PC-9 (cell line): ENCODE results near the gene MPI.

ENCODE experiments used
- EZH2 ChIP-seq: fragments of 200-600 bp; sonication (generic); IDR thresholded peaks from 2 replicates; pipeline ENCODE4 v1.8.0; 2017; ENCODE audit warnings: antibody characterized with exemption, low read depth
- TF ChIP-seq, protein P1 (sequence below): fragments of 200-600 bp; sonication (generic); conservative IDR thresholded peaks from 2 replicates; pipeline ENCODE4 v1.6.1; 2017; ENCODE audit warnings: mixed run types, antibody characterized with exemption, mild to moderate bottlenecking, moderate library complexity

- TF ChIP-seq, protein P1, sequence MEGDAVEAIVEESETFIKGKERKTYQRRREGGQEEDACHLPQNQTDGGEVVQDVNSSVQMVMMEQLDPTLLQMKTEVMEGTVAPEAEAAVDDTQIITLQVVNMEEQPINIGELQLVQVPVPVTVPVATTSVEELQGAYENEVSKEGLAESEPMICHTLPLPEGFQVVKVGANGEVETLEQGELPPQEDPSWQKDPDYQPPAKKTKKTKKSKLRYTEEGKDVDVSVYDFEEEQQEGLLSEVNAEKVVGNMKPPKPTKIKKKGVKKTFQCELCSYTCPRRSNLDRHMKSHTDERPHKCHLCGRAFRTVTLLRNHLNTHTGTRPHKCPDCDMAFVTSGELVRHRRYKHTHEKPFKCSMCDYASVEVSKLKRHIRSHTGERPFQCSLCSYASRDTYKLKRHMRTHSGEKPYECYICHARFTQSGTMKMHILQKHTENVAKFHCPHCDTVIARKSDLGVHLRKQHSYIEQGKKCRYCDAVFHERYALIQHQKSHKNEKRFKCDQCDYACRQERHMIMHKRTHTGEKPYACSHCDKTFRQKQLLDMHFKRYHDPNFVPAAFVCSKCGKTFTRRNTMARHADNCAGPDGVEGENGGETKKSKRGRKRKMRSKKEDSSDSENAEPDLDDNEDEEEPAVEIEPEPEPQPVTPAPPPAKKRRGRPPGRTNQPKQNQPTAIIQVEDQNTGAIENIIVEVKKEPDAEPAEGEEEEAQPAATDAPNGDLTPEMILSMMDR, result no peak
- no peak for TF ChIP-seq EZH2
Observed at GRCh38 chr15:74889883-74890664, at the start of gene MPI.
